ENCODE measurements around the gene PCDHGA6. TPM values are rescaled to one million over a fixed set of nuclear protein-coding genes. Genes with fewer than 3 reads are reported as not detected.

The PCDHGA6 gene
- total RNA-seq, 3 donors from 2014 or later (not counting 1 experiment from before 2014, with no cell fraction given), result 0.20 to 0.75 (median 0.21) TPM

DNA sequence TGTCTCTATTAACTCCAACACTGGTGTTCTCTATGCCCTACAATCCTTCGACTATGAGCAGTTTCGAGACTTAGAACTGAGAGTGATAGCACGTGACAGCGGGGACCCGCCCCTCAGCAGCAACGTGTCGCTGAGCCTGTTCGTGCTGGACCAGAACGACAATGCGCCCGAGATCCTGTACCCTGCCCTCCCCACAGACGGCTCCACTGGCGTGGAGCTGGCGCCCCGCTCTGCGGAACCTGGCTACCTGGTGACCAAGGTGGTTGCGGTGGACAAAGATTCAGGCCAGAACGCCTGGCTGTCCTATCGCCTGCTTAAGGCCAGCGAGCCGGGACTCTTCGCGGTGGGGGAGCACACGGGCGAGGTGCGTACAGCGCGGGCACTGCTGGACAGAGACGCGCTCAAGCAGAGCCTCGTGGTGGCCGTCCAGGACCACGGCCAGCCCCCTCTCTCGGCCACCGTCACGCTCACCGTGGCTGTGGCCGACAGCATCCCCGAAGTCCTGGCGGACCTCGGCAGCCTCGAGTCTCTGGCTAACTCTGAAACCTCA lies 49.1 kb downstream of the PCDHGA6 start:
- Mint-ChIP-seq H3K27ac (no peak overlapping the region), H3K27me3 (ENCODE audit: low read depth in 2 of 2) (peaks cover 47 to 50% of the 10 kb centered on the region in 2 donors), H3K9me3 (peaks cover 0 to 4% of the 10 kb centered on the region in 2 donors), H3K4me3 (no peak overlapping the region), H3K36me3 (peaks cover 11% of the 10 kb centered on the region), H3K4me1 (peaks cover 4 to 12% of the 10 kb centered on the region in 2 donors)
- DNase-seq (no peak), ATAC-seq (no peak)
- H3K36me3 ChIP-seq (ENCODE audit: control insufficient read depth, insufficient read depth, low read length), result no peaks in the 10 kb centered on the region
- H3K4me3 ChIP-seq (ENCODE audit: low read length), result no peak overlapping the region
- H3K27ac ChIP-seq (ENCODE audit: low read length), result no peak overlapping the region
- WGBS (ENCODE audit: insufficient coverage), result 32% methylated on average over 42 of the region's 42 CpGs
- H3K27me3 ChIP-seq (ENCODE audit: control insufficient read depth, insufficient read depth, low read length), result peaks cover 64% of the 10 kb centered on the region
- peaks cover 33% of the 10 kb centered on the region for H3K9me3 ChIP-seq (ENCODE audit: control insufficient read depth, insufficient read depth, low read length)
- TF ChIP-seq, protein P1, sequence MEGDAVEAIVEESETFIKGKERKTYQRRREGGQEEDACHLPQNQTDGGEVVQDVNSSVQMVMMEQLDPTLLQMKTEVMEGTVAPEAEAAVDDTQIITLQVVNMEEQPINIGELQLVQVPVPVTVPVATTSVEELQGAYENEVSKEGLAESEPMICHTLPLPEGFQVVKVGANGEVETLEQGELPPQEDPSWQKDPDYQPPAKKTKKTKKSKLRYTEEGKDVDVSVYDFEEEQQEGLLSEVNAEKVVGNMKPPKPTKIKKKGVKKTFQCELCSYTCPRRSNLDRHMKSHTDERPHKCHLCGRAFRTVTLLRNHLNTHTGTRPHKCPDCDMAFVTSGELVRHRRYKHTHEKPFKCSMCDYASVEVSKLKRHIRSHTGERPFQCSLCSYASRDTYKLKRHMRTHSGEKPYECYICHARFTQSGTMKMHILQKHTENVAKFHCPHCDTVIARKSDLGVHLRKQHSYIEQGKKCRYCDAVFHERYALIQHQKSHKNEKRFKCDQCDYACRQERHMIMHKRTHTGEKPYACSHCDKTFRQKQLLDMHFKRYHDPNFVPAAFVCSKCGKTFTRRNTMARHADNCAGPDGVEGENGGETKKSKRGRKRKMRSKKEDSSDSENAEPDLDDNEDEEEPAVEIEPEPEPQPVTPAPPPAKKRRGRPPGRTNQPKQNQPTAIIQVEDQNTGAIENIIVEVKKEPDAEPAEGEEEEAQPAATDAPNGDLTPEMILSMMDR (IDR thresholded peaks at IDR 0.05), result no peak
- peaks cover 6% of the 10 kb centered on the region for H3K4me1 ChIP-seq (ENCODE audit: control insufficient read depth, insufficient read depth, low read length)
- intact Hi-C loops (cut with micrococcal nuclease), result loop anchor here (5.0 kb wide), 1 partner anchor 36 kb away; the partner anchor contains the start of gene PCDHGB4

DNA sequence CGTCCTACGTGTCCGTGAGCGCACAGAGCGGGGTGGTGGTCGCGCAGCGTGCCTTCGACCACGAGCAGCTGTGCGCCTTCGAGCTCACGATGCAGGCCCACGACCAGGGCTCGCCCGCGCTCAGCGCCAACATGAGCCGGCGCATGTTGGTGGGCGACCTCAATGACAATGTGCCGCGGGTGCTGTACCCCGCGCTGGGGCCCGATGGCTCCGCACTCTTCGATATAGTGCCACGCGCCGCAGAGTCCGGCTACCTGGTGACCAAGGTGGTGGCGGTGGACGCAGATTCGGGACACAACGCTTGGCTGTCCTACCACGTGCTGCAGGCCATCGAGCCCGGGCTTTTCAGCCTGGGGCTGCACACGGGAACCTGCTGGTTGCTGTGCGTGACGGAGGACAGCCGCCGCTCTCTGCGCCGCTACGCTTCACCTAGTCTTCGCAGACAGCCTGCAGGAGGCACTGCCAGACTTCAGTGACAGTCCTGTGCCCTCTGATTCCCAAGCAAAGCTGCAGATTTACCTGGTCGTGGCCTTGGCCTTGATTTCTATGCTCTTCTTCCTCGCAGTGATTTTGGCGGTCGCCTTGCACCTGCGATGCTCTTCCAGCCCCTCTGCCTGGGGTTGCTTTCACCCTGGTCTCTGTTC lies 54.2 kb downstream of the PCDHGA6 start:
- DNase-seq (no peak), ATAC-seq (no peak)
- 61% methylated on average over 53 of the region's 53 CpGs for WGBS (ENCODE audit: insufficient coverage)
- H3K27ac ChIP-seq (ENCODE audit: low read length), result no peak overlapping the region
- peaks cover 64% of the 10 kb centered on the region for H3K27me3 ChIP-seq (ENCODE audit: control insufficient read depth, insufficient read depth, low read length)
- Mint-ChIP-seq H3K4me3 (no peak overlapping the region), H3K27me3 (ENCODE audit: low read depth in 2 of 2) (peaks cover 35 to 43% of the 10 kb centered on the region in 2 donors), H3K36me3 (peaks cover 9% of the 10 kb centered on the region), H3K9me3 (peaks cover 0 to 11% of the 10 kb centered on the region in 2 donors), H3K27ac (no peak overlapping the region), H3K4me1 (peaks cover 8 to 16% of the 10 kb centered on the region in 2 donors)
- peaks cover 28% of the 10 kb centered on the region for H3K9me3 ChIP-seq (ENCODE audit: control insufficient read depth, insufficient read depth, low read length)
- peaks cover 15% of the 10 kb centered on the region for H3K4me1 ChIP-seq (ENCODE audit: control insufficient read depth, insufficient read depth, low read length)
- no peak overlapping the region for H3K4me3 ChIP-seq (ENCODE audit: low read length)
- TF ChIP-seq, protein P1 (IDR thresholded peaks at IDR 0.05), result no peak
- H3K36me3 ChIP-seq (ENCODE audit: control insufficient read depth, insufficient read depth, low read length), result no peaks in the 10 kb centered on the region
- intact Hi-C loops (cut with micrococcal nuclease), result no loop called here

Other genes starting within 250 kb of the PCDHGA6 start
- gene PCDHB5, start 238.7 kb upstream of the PCDHGA6 start, total RNA-seq, result not detected
- gene PCDHB6, start 223.8 kb upstream of the PCDHGA6 start, total RNA-seq, result not detected
- gene PCDHB7, start 201.2 kb upstream of the PCDHGA6 start, total RNA-seq, result not detected
- not detected for gene PCDHB8, start 196.1 kb upstream of the PCDHGA6 start, total RNA-seq
- gene PCDHB16, start 191.5 kb upstream of the PCDHGA6 start, total RNA-seq, result not detected
- under 1 TPM in 1 of 3 donors, not detected in 2; 0.15 TPM for gene PCDHB9, start 186.7 kb upstream of the PCDHGA6 start, total RNA-seq
- under 1 TPM in 1 of 3 donors, not detected in 2; 0.15 TPM for gene PCDHB10, start 181.5 kb upstream of the PCDHGA6 start, total RNA-seq
- gene PCDHB11, start 174.3 kb upstream of the PCDHGA6 start, total RNA-seq, result not detected
- not detected for gene PCDHB12, start 165.2 kb upstream of the PCDHGA6 start, total RNA-seq
- not detected for gene PCDHB13, start 160.0 kb upstream of the PCDHGA6 start, total RNA-seq
- gene PCDHB14, start 150.5 kb upstream of the PCDHGA6 start, total RNA-seq, result not detected
- not detected for gene PCDHB15, start 128.5 kb upstream of the PCDHGA6 start, total RNA-seq
- under 1 TPM in 1 of 3 donors, not detected in 2; 0.73 TPM for gene SLC25A2, start 69.8 kb upstream of the PCDHGA6 start, total RNA-seq
- 10 to 100 TPM; 77.3 to 96.1 (median 89.4) TPM for gene TAF7, start 53.1 kb upstream of the PCDHGA6 start, total RNA-seq
- gene PCDHGA1, start 43.4 kb upstream of the PCDHGA6 start, total RNA-seq, result not detected
- gene PCDHGA2, start 35.1 kb upstream of the PCDHGA6 start, total RNA-seq, result not detected
- not detected for gene PCDHGA3, start 30.1 kb upstream of the PCDHGA6 start, total RNA-seq
- under 1 TPM in 1 of 3 donors, not detected in 2; 0.10 TPM for gene PCDHGB1, start 23.8 kb upstream of the PCDHGA6 start, total RNA-seq
- under 1 TPM in 2 of 3 donors, not detected in 1; 0.24 to 0.30 TPM for gene PCDHGA4, start 18.9 kb upstream of the PCDHGA6 start, total RNA-seq
- gene PCDHGB2, start 13.9 kb upstream of the PCDHGA6 start, total RNA-seq, result 1 to 10 TPM in 1 of 3 donors, under 1 TPM in 2; 0.36 to 1.5 (median 0.49) TPM
- gene PCDHGA5, start 9.7 kb upstream of the PCDHGA6 start, total RNA-seq, result under 1 TPM; 0.12 to 0.30 (median 0.20) TPM
- under 1 TPM in 2 of 3 donors, not detected in 1; 0.52 to 0.68 TPM for gene PCDHGB3, start 3.6 kb upstream of the PCDHGA6 start, total RNA-seq
- under 1 TPM in 2 of 3 donors, not detected in 1; 0.26 to 0.68 TPM for gene PCDHGA7, start 8.9 kb downstream of the PCDHGA6 start, total RNA-seq
- gene PCDHGB4, start 13.8 kb downstream of the PCDHGA6 start, total RNA-seq, result under 1 TPM in 2 of 3 donors, not detected in 1; 0.31 to 0.40 TPM
- gene PCDHGA8, start 18.7 kb downstream of the PCDHGA6 start, total RNA-seq, result under 1 TPM; 0.07 to 0.28 (median 0.09) TPM
- gene PCDHGB5, start 24.1 kb downstream of the PCDHGA6 start, total RNA-seq, result 1 to 10 TPM; 1.3 to 4.2 (median 3.1) TPM
- gene PCDHGA9, start 28.9 kb downstream of the PCDHGA6 start, total RNA-seq, result 1 to 10 TPM in 2 of 3 donors, under 1 TPM in 1; 0.61 to 1.7 (median 1.0) TPM
- gene PCDHGB6, start 34.1 kb downstream of the PCDHGA6 start, total RNA-seq, result 1 to 10 TPM; 2.1 to 5.9 (median 2.9) TPM
- 1 to 10 TPM in 2 of 3 donors, under 1 TPM in 1; 0.61 to 2.6 (median 2.1) TPM for gene PCDHGA10, start 39.1 kb downstream of the PCDHGA6 start, total RNA-seq
- gene PCDHGB7, start 43.8 kb downstream of the PCDHGA6 start, total RNA-seq, result 1 to 10 TPM in 2 of 3 donors, under 1 TPM in 1; 0.68 to 1.6 (median 1.2) TPM
- gene PCDHGA11, start 47.2 kb downstream of the PCDHGA6 start, total RNA-seq, result 1 to 10 TPM in 1 of 3 donors, under 1 TPM in 2; 0.40 to 1.2 (median 0.83) TPM
- 1 to 10 TPM in 1 of 3 donors, under 1 TPM in 2; 0.35 to 1.1 (median 0.75) TPM for gene PCDHGA12, start 56.6 kb downstream of the PCDHGA6 start, total RNA-seq
- gene PCDHGC3, start 102.1 kb downstream of the PCDHGA6 start, total RNA-seq, result 1 to 10 TPM in 1 of 3 donors, under 1 TPM in 2; 0.68 to 1.5 (median 0.75) TPM
- gene PCDHGC4, start 111.1 kb downstream of the PCDHGA6 start, total RNA-seq, result under 1 TPM; 0.31 to 0.84 (median 0.45) TPM
- gene PCDHGC5, start 115.2 kb downstream of the PCDHGA6 start, total RNA-seq, result under 1 TPM; 0.31 to 0.97 (median 0.50) TPM
- gene DIAPH1, start 245.1 kb downstream of the PCDHGA6 start, total RNA-seq, result 100 to 1,000 TPM; 410 to 456 (median 419) TPM